Subcutaneous abdominal adipose tissue (tissue), 5 donors: ENCODE data around the gene MZF1.

Experiments
- H3K27ac ChIP-seq: one replicate; pipeline ENCODE4 v1.7.0; 2013; ENCODE audit warnings: low read depth, mild to moderate bottlenecking, inconsistent platforms, low read length, moderate library complexity
- H3K27me3 ChIP-seq, 5 donors: one replicate each; pipeline ENCODE4 v1.7.0; 2013; ENCODE audit warnings: low read length in 5 of 5, inconsistent platforms in 1 of 5; ENCODE audit not compliant: control insufficient read depth in 5 of 5, insufficient read depth in 4 of 5
- H3K36me3 ChIP-seq, 5 donors: one replicate each; pipeline ENCODE4 v1.7.0; 2013; ENCODE audit warnings: low read length in 5 of 5; ENCODE audit not compliant: control insufficient read depth in 5 of 5, insufficient read depth in 5 of 5
- H3K4me1 ChIP-seq, 5 donors: one replicate each; pipeline ENCODE4 v1.7.0; 2013; ENCODE audit warnings: low read length in 5 of 5, mild to moderate bottlenecking in 3 of 5, moderate library complexity in 1 of 5; ENCODE audit not compliant: control insufficient read depth in 5 of 5, insufficient read depth in 5 of 5
- H3K4me3 ChIP-seq, 5 donors: one replicate each; pipeline ENCODE4 v1.7.0; 2013; ENCODE audit warnings: low read length in 5 of 5, low read depth in 1 of 5
- H3K9ac ChIP-seq, 5 donors: one replicate each; pipeline ENCODE4 v1.7.0; 2013; ENCODE audit warnings: low read length in 5 of 5, mild to moderate bottlenecking in 4 of 5, moderate library complexity in 3 of 5
- H3K9me3 ChIP-seq, 5 donors: one replicate each; pipeline ENCODE4 v1.7.0; 2013; ENCODE audit warnings: low read length in 5 of 5; ENCODE audit not compliant: control insufficient read depth in 5 of 5
- donor health status: healthy.
- donor health status: healthy.
- donor health status: healthy.
- donor health status: healthy.
- donor health status: healthy.

MZF1 gene

GRCh38 chr19:58519355-58520256, 53.5 kb downstream of the MZF1 start, which contains the start of gene ZBTB45:
Gene ZBTB45, minus strand, starts transcription at chr19:58519810. Its CDS starts 2,137 bp downstream, at chr19:58517673.
- H3K4me1 ChIP-seq: peaks cover 13 to 50% (median 37%) of the 10 kb centered on the region in 5 donors
- peak within 1 kb of the TSS; percentile 83 to 92 (median 91) for H3K4me3 ChIP-seq
- H3K9ac ChIP-seq: peak within 1 kb of the TSS; percentile 76 to 96 (median 92)
- peaks cover 0 to 23% (median 19%) of the 10 kb centered on the region in 5 donors for H3K36me3 ChIP-seq
- no peaks in the 10 kb centered on the region for H3K9me3 ChIP-seq
- no peaks in the 10 kb centered on the region for H3K27me3 ChIP-seq
- peak within 1 kb of the TSS; percentile 93 for H3K27ac ChIP-seq

- H3K36me3 ChIP-seq: peaks cover 0 to 23% (median 19%) of the 10 kb centered on the region in 5 donors
- H3K27me3 ChIP-seq: no peaks in the 10 kb centered on the region
- peak overlapping the region; percentile 83 to 92 (median 91) for H3K4me3 ChIP-seq
- H3K27ac ChIP-seq: peak overlapping the region; percentile 93
- peaks cover 15 to 55% (median 41%) of the 10 kb centered on the region in 5 donors for H3K4me1 ChIP-seq
- H3K9ac ChIP-seq: peak overlapping the region; percentile 76 to 96 (median 92)
- H3K9me3 ChIP-seq: no peaks in the 10 kb centered on the region
These were observed 54.1 kb downstream of the MZF1 start for GRCh38 chr19:58519087-58519354.

GRCh38 chr19:58518256-58519086, 54.7 kb downstream of the MZF1 start:
- no peaks in the 10 kb centered on the region for H3K27me3 ChIP-seq
- peaks cover 0 to 23% (median 19%) of the 10 kb centered on the region in 5 donors for H3K36me3 ChIP-seq
- peak overlapping the region; percentile 76 to 96 (median 92) for H3K9ac ChIP-seq
- peak overlapping the region; percentile 83 to 92 (median 91) for H3K4me3 ChIP-seq
- H3K9me3 ChIP-seq: no peaks in the 10 kb centered on the region
- H3K27ac ChIP-seq: peak overlapping the region; percentile 93
- peaks cover 15 to 61% (median 47%) of the 10 kb centered on the region in 5 donors for H3K4me1 ChIP-seq

- H3K9ac ChIP-seq: peak overlapping the region in 1 of 5 donors; percentile 96
- peaks cover 0 to 25% (median 20%) of the 10 kb centered on the region in 5 donors for H3K36me3 ChIP-seq
- no peaks in the 10 kb centered on the region for H3K9me3 ChIP-seq
- no peak overlapping the region for H3K4me3 ChIP-seq
- H3K4me1 ChIP-seq: peaks cover 15 to 64% (median 48%) of the 10 kb centered on the region in 5 donors
- H3K27ac ChIP-seq: no peak overlapping the region
- no peaks in the 10 kb centered on the region for H3K27me3 ChIP-seq
These were observed 55.9 kb downstream of the MZF1 start for GRCh38 chr19:58516964-58517833.

GRCh38 chr19:58516246-58516836, 56.8 kb downstream of the MZF1 start:
- Histone ChIP-seq H3K27ac (no peak overlapping the region), H3K9me3 (no peaks in the 10 kb centered on the region), H3K9ac (peak overlapping the region in 1 of 5 donors; percentile 47), H3K36me3 (peaks cover 0 to 25% (median 20%) of the 10 kb centered on the region in 5 donors), H3K4me3 (no peak overlapping the region), H3K27me3 (no peaks in the 10 kb centered on the region), H3K4me1 (peaks cover 15 to 59% (median 48%) of the 10 kb centered on the region in 5 donors)

DNA sequence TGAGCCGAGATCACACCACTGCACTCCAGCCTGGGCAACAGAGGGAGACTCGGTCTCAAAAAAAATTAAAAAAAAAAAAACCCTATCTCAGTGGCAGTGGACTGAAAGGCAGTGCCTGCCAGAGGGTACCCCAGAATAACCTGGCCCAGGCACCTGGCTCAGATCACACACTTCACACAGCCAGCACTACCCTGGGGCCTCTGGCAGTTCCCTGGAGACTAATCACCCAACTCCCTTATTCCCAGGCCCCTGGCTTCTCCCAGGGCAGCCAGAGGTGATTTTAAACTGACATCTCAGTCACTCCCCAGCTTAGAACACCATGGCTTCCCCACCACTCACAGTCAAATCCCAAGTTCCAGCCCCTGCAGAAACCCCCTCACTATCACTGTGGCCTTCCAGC, 57.9 kb downstream of the MZF1 start:
- peaks cover 12 to 53% (median 44%) of the 10 kb centered on the region in 5 donors for H3K4me1 ChIP-seq
- no peaks in the 10 kb centered on the region for H3K9me3 ChIP-seq
- H3K36me3 ChIP-seq: peaks cover 0 to 25% (median 20%) of the 10 kb centered on the region in 5 donors
- H3K27me3 ChIP-seq: no peaks in the 10 kb centered on the region
- H3K4me3 ChIP-seq: no peak overlapping the region
- H3K27ac ChIP-seq: no peak overlapping the region
- H3K9ac ChIP-seq: peak overlapping the region in 2 of 5 donors; percentile 4 to 60

DNA sequence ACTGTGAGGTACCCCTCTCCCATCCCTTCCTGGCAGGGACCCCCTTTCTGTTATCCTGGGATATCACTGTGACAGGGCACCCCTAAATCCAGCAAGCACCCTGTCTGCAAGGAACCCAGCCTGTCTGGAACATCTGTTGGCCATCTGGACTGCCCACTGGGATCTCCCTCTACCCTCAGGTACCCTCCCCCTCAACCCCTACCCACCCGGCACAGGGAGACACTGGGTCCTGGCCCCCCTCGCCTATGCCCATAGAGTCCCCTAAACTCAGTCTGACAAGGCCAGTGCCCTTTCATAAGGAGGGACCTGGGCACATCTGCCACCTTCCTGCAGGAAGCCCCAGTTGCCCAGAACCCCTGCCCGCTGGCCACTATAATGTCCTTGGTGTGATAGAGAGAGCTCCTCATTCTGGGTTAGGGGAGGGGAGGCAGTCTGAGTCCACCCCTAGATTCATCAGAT, 58.5 kb downstream of the MZF1 start:
- Histone ChIP-seq H3K27me3 (no peaks in the 10 kb centered on the region), H3K9ac (peak overlapping the region in 3 of 5 donors; percentile 2 to 69 (median 34)), H3K4me3 (peak overlapping the region in 4 of 5 donors; percentile 23 to 63 (median 53)), H3K4me1 (peaks cover 10 to 48% (median 39%) of the 10 kb centered on the region in 5 donors), H3K9me3 (no peaks in the 10 kb centered on the region), H3K27ac (no peak overlapping the region), H3K36me3 (peaks cover 0 to 25% (median 20%) of the 10 kb centered on the region in 5 donors)

DNA sequence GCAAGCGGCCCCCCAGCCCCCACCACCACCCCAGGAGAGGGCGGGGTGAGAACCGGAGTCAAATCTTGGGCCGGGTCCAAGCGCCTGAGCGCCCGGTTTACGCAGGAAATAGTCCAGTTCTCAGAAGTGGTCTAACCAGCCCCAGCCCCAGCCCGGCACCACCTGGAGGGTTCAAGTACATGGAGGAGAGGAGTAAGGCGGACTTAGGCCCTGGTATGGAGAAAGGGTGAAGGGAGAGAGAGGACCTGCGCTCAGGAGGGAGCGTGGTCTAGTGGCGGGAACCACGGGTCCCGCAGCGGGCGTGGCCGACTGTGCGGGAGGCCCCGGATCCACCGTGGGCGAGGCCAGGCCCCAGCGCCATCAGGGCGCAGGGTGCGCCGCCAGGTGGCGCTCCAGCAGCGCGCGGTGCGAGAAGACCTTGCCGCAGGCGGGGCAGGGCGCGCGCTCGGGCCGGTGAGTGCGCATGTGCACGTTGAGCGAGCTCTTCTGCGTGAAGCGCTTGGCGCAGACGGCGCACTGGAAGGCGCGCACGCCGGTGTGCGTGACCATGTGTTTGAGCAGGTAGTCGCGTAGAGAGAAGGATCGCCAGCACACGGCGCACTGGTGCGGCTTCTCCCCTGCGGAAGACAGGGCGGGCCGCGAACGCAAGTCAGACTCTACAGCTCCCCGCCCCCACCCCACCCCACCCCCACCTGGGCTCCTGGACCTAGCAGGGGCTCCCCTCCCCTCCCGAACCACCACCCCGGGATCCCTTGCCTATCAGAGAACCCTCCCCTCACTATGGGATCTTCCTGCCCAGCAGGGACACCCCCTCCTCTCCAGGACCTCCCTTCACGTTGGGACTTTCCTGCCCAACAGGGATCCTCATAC, 59.2 kb downstream of the MZF1 start:
- H3K27me3 ChIP-seq: no peaks in the 10 kb centered on the region
- no peak overlapping the region for H3K27ac ChIP-seq
- H3K36me3 ChIP-seq: peaks cover 0 to 25% (median 20%) of the 10 kb centered on the region in 5 donors
- H3K9me3 ChIP-seq: no peaks in the 10 kb centered on the region
- H3K4me1 ChIP-seq: peaks cover 10 to 46% (median 38%) of the 10 kb centered on the region in 5 donors
- peak overlapping the region; percentile 45 to 63 (median 61) for H3K4me3 ChIP-seq
- peak overlapping the region in 4 of 5 donors; percentile 2 to 76 (median 24) for H3K9ac ChIP-seq
